SK-N-MC (cell line): ENCODE data around the gene URAD.

ENCODE experiments used
- DNase-seq: peaks from one replicate; pipeline ENCODE4 v3.0.0-alpha.2; 2011; ENCODE audit warnings: low read depth, low spot score
- H3K27ac ChIP-seq: fragments of 200-600 bp; sonication (generic); 2 replicates; pipeline ENCODE4 v1.5.1; 2016; ENCODE audit warnings: mixed run types
- H3K36me3 ChIP-seq: fragments of 200-600 bp; sonication (generic); 2 replicates; pipeline ENCODE4 v1.6.1; 2017; ENCODE audit warnings: antibody characterized with exemption, low read length, mixed read lengths; ENCODE audit not compliant: insufficient read depth
- H3K4me3 ChIP-seq: fragments of 200-600 bp; sonication (generic); 2 replicates; pipeline ENCODE4 v1.5.1; 2016
- H3K9ac ChIP-seq: fragments of 200-600 bp; sonication (generic); 2 replicates; pipeline ENCODE4 v1.8.0; 2017; ENCODE audit warnings: mixed run types, mixed read lengths; ENCODE audit not compliant: insufficient read length
- H3K9me3 ChIP-seq: fragments of 200-600 bp; sonication (generic); 2 replicates; pipeline ENCODE4 v1.6.1; 2017; ENCODE audit warnings: low read depth, mild to moderate bottlenecking, antibody characterized with exemption, low read length, moderate library complexity, mixed read lengths
- EZH2 ChIP-seq: fragments of 200-600 bp; sonication (generic); IDR thresholded peaks from one replicate; pipeline ENCODE4 v1.6.1; 2017; ENCODE audit warnings: antibody characterized with exemption
- FOXP2 ChIP-seq: optimal IDR thresholded peaks from 2 replicates; pipeline ENCODE3; 2011; ENCODE audit warnings: mild to moderate bottlenecking, moderate library complexity; ENCODE audit not compliant: insufficient read depth; ENCODE audit errors: extremely low read length, control extremely low read depth
- POLR2AphosphoS5 ChIP-seq: IDR thresholded peaks from 2 replicates; pipeline ENCODE4 v1.6.1; 2012; ENCODE audit warnings: mild to moderate bottlenecking, low read depth, low read length, borderline replicate concordance

The URAD gene

DNA sequence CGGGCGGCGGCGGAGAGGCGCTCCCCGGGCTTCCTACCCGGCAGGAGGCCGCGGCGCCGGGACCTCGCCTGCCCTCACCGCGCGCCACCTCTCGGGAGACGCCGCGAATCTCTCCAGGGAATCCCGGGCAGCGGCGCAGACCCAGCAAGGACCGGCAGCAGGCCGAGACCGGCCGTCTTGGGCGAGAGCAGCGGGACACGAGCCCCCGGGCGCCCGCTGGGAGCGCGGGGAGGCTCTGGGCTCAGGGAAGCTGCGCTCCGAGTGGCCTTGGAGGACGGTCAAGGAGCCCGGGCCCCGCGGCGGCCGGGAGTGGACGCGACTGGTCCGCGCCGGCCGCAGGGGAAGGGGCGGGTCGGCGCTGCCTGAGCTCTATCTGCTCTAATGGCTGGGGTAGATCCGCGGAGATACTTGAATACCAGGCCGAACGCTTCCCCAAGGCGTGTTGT is 34.1 kb downstream of the URAD start:
- Histone ChIP-seq H3K36me3 (no peaks in the 10 kb centered on the region), H3K4me3 (peak overlapping the region; percentile 84), H3K27ac (no peak overlapping the region), H3K9me3 (no peaks in the 10 kb centered on the region), H3K9ac (no peak overlapping the region)
- DNase-seq = no peak
- TF ChIP-seq EZH2 = no peak
- no peak for TF ChIP-seq POLR2AphosphoS5
- TF ChIP-seq FOXP2 = no peak

GRCh38 chr13:27953676-27954405 is 34.7 kb downstream of the URAD start:
- H3K36me3 ChIP-seq = no peaks in the 10 kb centered on the region
- TF ChIP-seq FOXP2 (no peak), EZH2 (peak; percentile 81)
- H3K9ac ChIP-seq = peak overlapping the region; percentile 60
- no peak overlapping the region for H3K27ac ChIP-seq
- DNase-seq = no peak
- peak overlapping the region; percentile 84 for H3K4me3 ChIP-seq
- no peaks in the 10 kb centered on the region for H3K9me3 ChIP-seq

DNA sequence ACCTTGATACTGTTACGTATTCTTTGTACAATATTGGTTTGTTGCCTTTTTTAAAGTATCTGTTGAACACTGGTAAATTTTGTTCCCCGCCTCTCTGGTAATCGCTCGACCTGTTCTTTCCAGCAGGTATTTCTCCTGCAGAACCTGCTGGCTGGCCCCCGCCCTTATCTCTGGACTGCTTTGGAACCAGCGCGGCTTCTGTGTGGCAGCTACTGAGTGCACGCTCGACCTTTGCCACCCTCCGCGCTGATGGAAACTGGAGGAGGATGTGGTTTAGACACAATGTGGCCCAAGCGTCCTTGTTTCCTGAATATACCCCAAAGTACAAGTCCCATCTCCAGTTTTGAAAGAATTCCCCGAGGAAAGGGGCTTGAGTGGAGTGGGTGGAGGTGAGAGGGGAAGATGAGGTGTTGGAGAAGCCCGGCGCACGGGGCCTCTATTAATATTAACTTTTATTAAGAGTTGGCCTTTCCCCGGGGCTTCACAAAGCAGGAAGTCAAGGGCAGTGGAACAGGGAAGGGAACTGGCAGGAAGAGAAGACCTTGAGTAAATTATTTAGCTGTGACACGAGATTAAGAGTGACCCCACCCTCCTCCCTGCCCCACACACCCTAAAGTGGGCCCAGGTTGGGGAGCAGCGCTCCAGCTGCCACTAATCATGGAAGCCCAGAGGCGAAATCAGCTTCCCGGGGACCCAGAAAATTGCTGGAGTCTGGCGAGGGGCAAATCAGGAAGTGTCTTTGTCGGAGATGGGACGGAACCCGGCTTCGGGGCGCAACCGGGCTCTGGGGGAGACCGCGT is 35.4 kb downstream of the URAD start:
- H3K4me3 ChIP-seq = peak overlapping the region; percentile 84
- TF ChIP-seq POLR2AphosphoS5 (no peak), EZH2 (no peak), FOXP2 (no peak)
- H3K27ac ChIP-seq = no peak overlapping the region
- H3K9ac ChIP-seq = no peak overlapping the region
- no peak for DNase-seq
- H3K9me3 ChIP-seq = no peaks in the 10 kb centered on the region
- no peaks in the 10 kb centered on the region for H3K36me3 ChIP-seq

DNA sequence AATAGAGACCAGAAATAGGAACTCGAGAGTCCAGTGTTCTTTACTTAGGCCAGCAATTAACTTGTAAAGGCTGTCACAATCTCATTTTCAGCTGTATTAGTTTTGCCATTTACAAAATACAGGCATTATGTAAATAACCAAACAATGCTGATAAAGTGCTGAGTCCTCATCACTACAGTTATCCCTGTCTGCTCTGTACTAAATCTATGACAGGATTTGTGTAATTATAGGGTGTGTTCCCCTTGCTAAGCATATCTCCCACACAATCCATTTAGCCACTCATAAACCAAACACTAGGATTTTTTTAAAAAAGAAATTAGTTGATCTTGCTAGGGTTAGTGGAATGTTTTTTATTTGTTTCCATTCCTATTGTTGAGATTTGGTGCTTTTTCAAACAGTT is 45.5 kb downstream of the URAD start:
- Histone ChIP-seq H3K36me3 (no peaks in the 10 kb centered on the region), H3K4me3 (no peak overlapping the region), H3K9me3 (no peaks in the 10 kb centered on the region), H3K27ac (no peak overlapping the region), H3K9ac (no peak overlapping the region)
- no peak for DNase-seq
- no peak for TF ChIP-seq POLR2AphosphoS5
- TF ChIP-seq EZH2 = no peak
- TF ChIP-seq FOXP2 = no peak

GRCh38 chr13:27933580-27934328 is 54.7 kb downstream of the URAD start:
- Histone ChIP-seq H3K4me3 (no peak overlapping the region), H3K9me3 (no peaks in the 10 kb centered on the region), H3K36me3 (no peaks in the 10 kb centered on the region), H3K27ac (no peak overlapping the region), H3K9ac (no peak overlapping the region)
- TF ChIP-seq FOXP2 (no peak), POLR2AphosphoS5 (no peak), EZH2 (no peak)
- no peak for DNase-seq

- DNase-seq = no peak
- H3K9ac ChIP-seq = no peak overlapping the region
- no peak overlapping the region for H3K4me3 ChIP-seq
- H3K27ac ChIP-seq = no peak overlapping the region
- no peaks in the 10 kb centered on the region for H3K9me3 ChIP-seq
- no peaks in the 10 kb centered on the region for H3K36me3 ChIP-seq
- no peak for TF ChIP-seq FOXP2
Observed at GRCh38 chr13:27933118-27933517, 55.4 kb downstream of the URAD start.

DNA sequence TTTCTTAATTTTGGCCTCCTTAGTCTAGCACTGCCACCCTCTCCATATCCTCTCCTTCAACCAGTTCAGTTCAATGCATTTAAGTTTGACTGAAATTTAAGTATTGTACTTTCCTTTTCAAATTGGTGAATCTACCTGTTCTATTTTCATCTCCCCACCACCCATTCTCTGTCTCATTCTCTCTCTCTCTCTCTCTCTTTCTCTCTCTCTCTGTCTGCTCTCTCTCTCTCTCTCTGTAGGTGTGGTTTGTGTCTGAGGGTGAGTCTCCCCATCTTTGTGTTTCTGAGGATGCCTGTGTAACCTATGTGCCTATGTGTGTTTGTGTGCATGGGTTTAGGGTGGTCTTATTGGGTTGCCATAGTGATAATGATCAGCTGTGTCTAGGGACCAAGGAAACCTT is 58.6 kb downstream of the URAD start:
- Histone ChIP-seq H3K36me3 (no peaks in the 10 kb centered on the region), H3K9ac (no peak overlapping the region), H3K27ac (no peak overlapping the region), H3K9me3 (no peaks in the 10 kb centered on the region), H3K4me3 (no peak overlapping the region)
- DNase-seq = no peak
- TF ChIP-seq FOXP2 = no peak
- no peak for TF ChIP-seq EZH2
- TF ChIP-seq POLR2AphosphoS5 = no peak
